CD14-positive monocyte (primary cell): ENCODE data around the gene SNX30. TPM values are rescaled to one million over a fixed set of nuclear protein-coding genes. Genes with fewer than 3 reads are reported as not detected.

Source experiments
- DNase-seq, 3 donors: peaks; one replicate each; pipeline ENCODE4 v3.0.0-alpha.2; 2011 to 2022
- H2AFZ ChIP-seq: 2 replicates; pipeline ENCODE4 v1.6.0; 2012; ENCODE audit warnings: mild to moderate bottlenecking, low read depth, low read length, inconsistent platforms; ENCODE audit not compliant: insufficient read depth, poor library complexity, severe bottlenecking
- H3K27ac ChIP-seq, 2 donors: 1 replicate in 1 of 2; 2 replicates in 1 of 2; pipeline ENCODE4 v1.5.1; 2012 to 2013; ENCODE audit warnings: low read length in 2 of 2, control low read depth in 1 of 2, inconsistent platforms in 1 of 2, low read depth in 1 of 2, mild to moderate bottlenecking in 1 of 2
- H3K27me3 ChIP-seq, 2 donors: one replicate each; pipeline versions ENCODE4 v1.6.0 to v1.6.1; 2011 to 2013; ENCODE audit warnings: low read length in 2 of 2; ENCODE audit not compliant: control insufficient read depth in 2 of 2, insufficient read depth in 2 of 2
- H3K36me3 ChIP-seq, 2 donors: replicated peaks in 1 of 2; 1 replicate in 1 of 2; 2 replicates in 1 of 2; pipeline versions ENCODE4 v1.5.1 to v1.6.1; 2012 to 2013; ENCODE audit warnings: low read length in 2 of 2, control low read depth in 1 of 2, inconsistent platforms in 1 of 2, mild to moderate bottlenecking in 1 of 2; ENCODE audit not compliant: insufficient read depth in 2 of 2, control insufficient read depth in 1 of 2
- H3K4me1 ChIP-seq, 2 donors: 1 replicate in 1 of 2; 2 replicates in 1 of 2; pipeline versions ENCODE4 v1.5.1 to v1.6.1; 2012 to 2013; ENCODE audit warnings: low read length in 2 of 2, control low read depth in 1 of 2, inconsistent platforms in 1 of 2, mild to moderate bottlenecking in 1 of 2, moderate library complexity in 1 of 2; ENCODE audit not compliant: insufficient read depth in 2 of 2, control insufficient read depth in 1 of 2
- H3K4me2 ChIP-seq: replicated peaks from 2 replicates; pipeline ENCODE3; 2012; ENCODE audit warnings: low read length, moderate library complexity, mild to moderate bottlenecking; ENCODE audit not compliant: poor library complexity, severe bottlenecking; ENCODE audit errors: extremely low read depth
- H3K4me3 ChIP-seq, 3 experiments: fragments of 200-600 bp in 1 of 3; sonication (generic) in 1 of 3; replicated peaks in 1 of 3; 1 replicate in 2 of 3; 2 replicates in 1 of 3; pipeline ENCODE4 v1.5.1; 2011 to 2013; ENCODE audit warnings: low read length in 3 of 3, mild to moderate bottlenecking in 3 of 3, control low read depth in 2 of 3, low read depth in 2 of 3, inconsistent platforms in 1 of 3, moderate library complexity in 1 of 3
- H3K79me2 ChIP-seq: 2 replicates; pipeline ENCODE4 v1.6.0; 2012; ENCODE audit warnings: mild to moderate bottlenecking, control low read depth, inconsistent platforms, low read length, moderate library complexity; ENCODE audit not compliant: insufficient read depth
- H3K9ac ChIP-seq: 2 replicates; pipeline ENCODE4 v1.6.0; 2017; ENCODE audit warnings: low read length, mild to moderate bottlenecking; ENCODE audit not compliant: insufficient read depth, poor library complexity, severe bottlenecking
- H3K9me3 ChIP-seq, 2 donors: replicated peaks in 1 of 2; 1 replicate in 1 of 2; 2 replicates in 1 of 2; pipeline versions ENCODE4 v1.5.1 to v1.6.1; 2012 to 2013; ENCODE audit warnings: low read length in 2 of 2, control low read depth in 1 of 2; ENCODE audit not compliant: control insufficient read depth in 1 of 2, insufficient read depth in 1 of 2
- H4K20me1 ChIP-seq: 2 replicates; pipeline ENCODE4 v1.6.0; 2012; ENCODE audit warnings: mild to moderate bottlenecking, low read length, control low read depth, moderate library complexity; ENCODE audit not compliant: insufficient read depth
- H3K27ac Mint-ChIP-seq, 7 donors: one replicate each; pipeline ENCODE4 v1.8.0; 2020; ENCODE audit warnings: mild to moderate bottlenecking in 7 of 7, mixed read lengths in 7 of 7, moderate library complexity in 6 of 7, inconsistent platforms in 2 of 7
- H3K27me3 Mint-ChIP-seq, 3 donors: one replicate each; pipeline ENCODE4 v1.8.0; 2021 to 2022; ENCODE audit warnings: low read depth in 3 of 3, mild to moderate bottlenecking in 3 of 3, mixed read lengths in 3 of 3, moderate library complexity in 3 of 3, inconsistent platforms in 1 of 3
- H3K36me3 Mint-ChIP-seq, 2 donors: one replicate each; pipeline ENCODE4 v1.8.0; 2020; ENCODE audit warnings: mixed read lengths in 2 of 2, inconsistent platforms in 1 of 2, mild to moderate bottlenecking in 1 of 2
- H3K4me1 Mint-ChIP-seq: one replicate; pipeline ENCODE4 v1.8.0; 2020; ENCODE audit warnings: mild to moderate bottlenecking, mixed read lengths
- H3K4me3 Mint-ChIP-seq, 2 donors: one replicate each; pipeline ENCODE4 v1.8.0; 2020; ENCODE audit warnings: mild to moderate bottlenecking in 2 of 2, mixed read lengths in 2 of 2, moderate library complexity in 1 of 2
- H3K9me3 Mint-ChIP-seq, 7 donors: one replicate each; pipeline ENCODE4 v1.8.0; 2020 to 2022; ENCODE audit warnings: mixed read lengths in 7 of 7, mild to moderate bottlenecking in 6 of 7, moderate library complexity in 6 of 7, inconsistent platforms in 2 of 7
- CTCF ChIP-seq: fragments of 200-600 bp; IDR thresholded peaks from one replicate; pipeline ENCODE4 v1.8.0; 2022; ENCODE audit warnings: antibody characterized with exemption, mild to moderate bottlenecking
- WGBS: methylation state at CpG from one replicate; pipeline ENCODE4 v1.1.5; 2013; ENCODE audit warnings: missing lambda C conversion rate; ENCODE audit not compliant: insufficient coverage; 5-methylcytosine and 5-hydroxymethylcytosine counted together
- intact Hi-C, 2 donors: fragments of 100-400 bp; cut with micrococcal nuclease; formaldehyde crosslinking; loops; one replicate each; pipeline versions ENCODE4 v1.15.0 to v1.15.1; 2023
- polyA plus RNA-seq, 3 donors: library from polyadenylated mRNA; depleted of rRNA in 1 of 3; unstranded in 2 of 3; stranded (reverse) in 1 of 3; fragments of 300-500 nt in 2 of 3; fragments of >200 nt in 1 of 3; fragmentation: Illumina TruSeq in 2 of 3; gene quantifications; 1 replicate in 2 of 3; 2 replicates in 1 of 3; pipeline ENCODE4 v1.2.3, GENCODE V29; 2012 to 2021

SNX30 gene
- polyA plus RNA-seq, 3 donors = 10.3 to 31.3 (median 10.4) TPM

DNA sequence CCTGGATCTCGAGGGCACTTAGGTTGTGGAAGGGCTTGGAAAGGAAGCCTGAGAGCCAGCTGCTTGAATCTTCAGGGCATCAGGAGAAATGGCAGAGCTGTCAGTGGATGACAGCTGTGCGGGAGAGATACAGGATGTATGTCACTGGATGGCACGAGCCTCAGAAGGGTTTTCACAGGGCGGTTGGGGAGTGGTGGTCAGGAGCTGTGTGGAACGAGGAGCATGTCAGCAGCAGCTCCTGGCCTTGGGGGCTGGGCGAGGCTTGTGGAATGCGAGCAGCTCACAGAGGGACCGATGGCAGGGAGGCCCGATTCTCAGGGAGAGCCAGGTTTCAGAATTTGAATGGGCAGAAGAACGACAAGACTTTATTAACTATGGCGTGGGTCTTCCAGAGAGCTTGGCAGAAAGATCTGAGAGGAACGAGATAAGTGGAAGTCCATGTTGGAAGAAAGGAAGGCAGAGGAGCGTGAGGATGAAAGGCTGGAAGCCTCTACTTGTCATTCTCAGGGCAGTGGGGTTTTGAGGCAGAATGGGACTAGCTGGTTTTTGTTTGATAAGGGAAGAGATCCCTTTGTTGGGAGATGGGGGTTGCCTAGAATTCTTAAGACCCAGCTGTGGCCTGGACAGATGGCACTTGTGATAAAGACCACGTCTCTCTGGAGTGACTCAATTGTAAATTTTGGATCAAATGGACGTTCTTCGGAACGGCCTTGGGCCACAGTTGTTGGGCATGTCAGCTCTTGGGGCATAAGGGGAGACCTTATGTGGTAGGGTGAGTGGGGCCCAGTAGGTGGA lies 60.3 kb downstream of the SNX30 start:
- Histone ChIP-seq H3K79me2 (peaks cover 22% of the 10 kb centered on the region), H3K4me3 (no peak overlapping the region), H3K36me3 (peaks cover 10 to 27% of the 10 kb centered on the region in 2 donors), H3K27ac (no peak overlapping the region), H4K20me1 (peaks cover 49% of the 10 kb centered on the region), H3K27me3 (no peaks in the 10 kb centered on the region), H3K9ac (no peak overlapping the region), H3K4me1 (peaks cover 25% of the 10 kb centered on the region in 2 donors), H3K9me3 (no peaks in the 10 kb centered on the region), H2AFZ (no peak overlapping the region), H3K4me2 (no peak overlapping the region)
- whole genome bisulfite sequencing = 96% methylated on average over 17 of the region's 17 CpGs
- Mint-ChIP-seq H3K36me3 (peaks cover 21 to 34% of the 10 kb centered on the region in 2 donors), H3K27me3 (no peaks in the 10 kb centered on the region), H3K4me3 (no peak overlapping the region), H3K4me1 (peaks cover 2% of the 10 kb centered on the region), H3K27ac (no peak overlapping the region), H3K9me3 (no peaks in the 10 kb centered on the region)
- intact Hi-C loops = no loop called here
- no peak for DNase-seq
- TF ChIP-seq CTCF = no peak

DNA sequence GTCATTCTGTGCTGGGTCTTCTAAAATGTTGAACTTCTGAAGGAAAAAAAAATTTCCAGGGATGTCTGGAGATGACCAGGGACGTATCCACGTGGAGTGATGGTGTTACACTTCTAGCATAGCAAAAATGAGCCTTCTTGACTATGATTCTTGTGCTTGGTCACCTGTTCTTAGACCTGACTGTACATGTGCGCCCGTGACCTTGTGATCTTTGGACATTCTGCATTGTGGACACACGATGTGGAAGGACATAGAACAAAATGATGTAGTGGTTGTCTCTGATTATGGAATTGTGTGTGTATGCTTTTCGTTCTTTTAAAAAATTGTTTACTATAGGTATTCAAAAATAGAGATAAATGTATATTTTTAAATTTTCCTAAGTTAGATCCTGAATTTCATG lies 61.0 kb downstream of the SNX30 start:
- peaks cover 17 to 34% of the 10 kb centered on the region in 2 donors for H3K36me3 Mint-ChIP-seq
- Histone ChIP-seq H3K4me2 (no peak overlapping the region), H3K4me3 (no peak overlapping the region), H3K79me2 (peaks cover 22% of the 10 kb centered on the region), H3K27ac (no peak overlapping the region), H3K4me1 (peaks cover 25% of the 10 kb centered on the region in 2 donors), H2AFZ (no peak overlapping the region), H3K9me3 (no peaks in the 10 kb centered on the region), H3K36me3 (peaks cover 6 to 21% of the 10 kb centered on the region in 2 donors), H3K9ac (no peak overlapping the region), H4K20me1 (peaks cover 50% of the 10 kb centered on the region), H3K27me3 (no peaks in the 10 kb centered on the region)
- intact Hi-C loops = no loop called here
- H3K4me3 Mint-ChIP-seq = no peak overlapping the region
- peak overlapping the region in 1 of 7 donors; percentile 66 for H3K27ac Mint-ChIP-seq
- no peak for TF ChIP-seq CTCF
- H3K9me3 Mint-ChIP-seq = no peaks in the 10 kb centered on the region
- WGBS = 100% methylated on average over 4 of the region's 6 CpGs
- DNase-seq = no peak
- H3K4me1 Mint-ChIP-seq = peaks cover 2% of the 10 kb centered on the region
- no peaks in the 10 kb centered on the region for H3K27me3 Mint-ChIP-seq
